ENCODE measurements around the gene ABCB1.
"Not testable (repeated sequence)": the region's sequence is repeated elsewhere in the genome, so short reads cannot be mapped to it uniquely, and the experiment has no call there.

The ABCB1 gene

DNA sequence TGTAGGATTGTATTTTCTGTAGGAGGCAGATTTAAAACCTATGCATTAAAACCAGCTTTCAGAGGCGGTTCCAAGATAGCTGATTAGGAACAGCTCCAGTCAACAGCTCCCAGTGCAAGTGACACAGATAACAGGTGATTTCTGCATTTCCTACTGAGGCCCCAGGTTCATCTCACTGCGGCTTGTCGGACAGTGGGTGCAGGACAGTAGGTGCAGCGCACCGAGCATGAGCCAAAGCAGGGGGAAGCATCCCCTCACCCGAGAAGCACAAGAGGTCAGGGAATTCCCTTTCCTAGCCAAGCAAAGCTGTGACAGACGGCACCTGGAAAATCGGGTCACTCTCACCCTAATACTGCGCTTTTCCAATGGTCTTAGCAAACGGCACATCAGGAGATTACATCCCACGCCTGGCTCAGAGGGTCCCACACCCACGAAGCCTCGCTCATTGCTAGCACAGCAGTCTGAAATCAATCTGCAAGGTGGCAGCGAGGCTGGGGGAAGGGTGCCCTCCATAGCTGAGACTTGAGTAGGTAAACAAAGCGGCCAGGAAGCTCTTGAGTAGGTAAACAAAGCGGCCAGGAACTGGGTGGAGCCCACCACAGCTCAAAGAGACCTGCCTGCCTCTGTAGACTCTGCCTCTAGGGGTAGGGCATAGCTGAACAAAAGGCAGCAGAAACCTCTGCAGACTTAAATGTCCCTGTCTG lies 135.7 kb downstream of the ABCB1 start:
- peak; percentile 35 for DNase-seq

DNA sequence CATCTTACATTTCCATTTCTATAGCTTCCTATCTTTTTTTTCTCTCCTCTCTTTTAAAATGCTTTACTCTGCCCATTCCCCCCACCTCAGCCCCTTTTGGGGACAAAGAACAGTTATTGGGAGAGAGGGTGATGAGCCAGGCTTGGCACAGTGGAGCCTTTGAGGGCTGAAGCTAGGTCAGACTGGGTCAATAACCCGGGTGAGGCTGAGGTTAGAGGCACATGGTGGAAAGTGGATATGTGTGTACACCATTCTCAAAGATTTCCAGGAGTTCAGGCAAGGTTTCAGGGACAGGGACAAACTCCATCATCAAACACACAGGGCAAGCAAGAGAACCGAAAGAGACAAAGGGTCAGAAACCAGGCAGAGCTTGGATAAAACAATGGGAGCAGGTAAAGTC lies 136.7 kb downstream of the ABCB1 start:
- DNase-seq = no peak

DNA sequence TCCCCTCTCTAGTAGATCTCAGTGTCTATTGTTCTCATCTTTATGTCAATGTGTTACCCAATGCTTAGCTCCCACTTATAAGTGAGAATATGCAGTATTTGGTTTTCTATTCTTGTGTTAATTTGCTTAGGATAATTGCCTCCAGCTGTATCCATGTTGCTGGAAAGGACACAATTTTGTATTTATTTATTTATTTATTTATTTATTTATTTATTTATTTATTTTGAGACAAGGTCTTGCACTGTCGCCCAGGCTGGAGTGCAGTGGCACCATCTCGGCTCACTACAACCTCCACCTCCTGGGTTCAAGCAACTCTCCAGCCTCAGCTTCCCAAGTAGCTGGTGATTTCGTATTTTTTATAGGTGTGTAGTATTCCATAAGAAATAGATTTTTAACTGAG lies 140.2 kb downstream of the ABCB1 start:
- not testable (repeated sequence) for DNase-seq

DNA sequence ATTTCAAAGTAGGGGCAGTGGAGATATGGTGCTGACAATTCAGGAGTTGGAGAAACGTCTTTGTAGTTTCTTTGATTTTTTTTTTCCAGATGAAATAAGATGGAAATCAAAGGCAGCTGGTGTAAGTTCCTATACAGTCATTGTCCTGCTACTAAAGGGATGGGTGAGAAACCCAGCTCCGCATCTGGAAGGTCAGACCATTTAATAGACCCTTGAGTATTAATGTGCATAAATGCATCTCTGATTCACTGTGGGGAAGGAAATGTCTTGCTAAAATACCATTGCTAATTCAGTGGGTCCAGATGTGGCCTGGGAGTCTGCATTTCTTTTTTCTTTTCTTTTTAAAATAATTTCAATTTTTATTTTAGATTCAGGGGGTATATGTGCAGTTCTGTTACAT lies 140.7 kb downstream of the ABCB1 start:
- no peak for DNase-seq

DNA sequence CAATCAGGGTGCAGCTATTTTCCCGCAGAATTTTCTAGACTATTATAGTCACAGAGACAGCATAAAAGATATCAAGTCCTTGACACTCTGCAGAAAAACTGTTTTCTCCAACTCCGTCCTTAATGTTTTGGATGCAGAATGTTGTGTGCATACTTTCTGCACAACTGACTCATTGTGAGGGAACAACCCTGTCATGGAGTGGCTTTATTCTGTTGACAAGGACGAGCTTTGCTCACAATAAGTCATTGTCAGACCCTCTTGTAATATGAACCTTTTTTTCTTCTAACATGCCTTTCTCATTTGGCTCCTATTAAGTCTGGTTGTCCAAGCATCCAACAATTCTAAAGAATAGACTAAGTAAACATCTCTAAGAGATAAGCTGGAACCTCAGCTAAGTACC lies 142.5 kb downstream of the ABCB1 start:
- no peak for DNase-seq

DNA sequence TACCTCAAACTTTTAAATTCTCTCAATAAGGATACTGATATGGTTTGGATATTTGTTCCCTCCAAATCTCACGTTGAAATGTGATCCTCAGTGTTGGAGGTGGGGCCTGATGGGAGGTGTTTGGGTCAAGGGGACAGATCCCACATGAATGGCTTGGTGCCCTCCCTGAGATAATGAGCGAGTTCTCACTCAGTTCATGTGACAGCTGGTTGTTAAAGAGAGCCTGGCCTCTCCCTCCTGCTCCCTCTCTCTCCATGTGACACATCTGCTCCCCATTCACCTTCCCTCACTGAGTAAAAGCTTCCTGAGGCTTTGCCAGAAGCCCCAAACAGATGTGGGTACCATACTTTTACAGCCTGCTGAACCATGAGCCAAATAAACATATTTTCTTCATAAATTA lies 144.4 kb downstream of the ABCB1 start:
- no peak for DNase-seq
